ENCODE data around the gene TUBA4A.
A peak's percentile ranks its signal among the peaks of the same experiment; 100 is the strongest.

- TF ChIP-seq POLR2AphosphoS5 (IDR thresholded peaks at IDR 0.05) (peak; percentile 97), CTCF (IDR thresholded peaks at IDR 0.05; ENCODE audit: poor library complexity, severe bottlenecking) (peak; percentile 48), EZH2 (IDR thresholded peaks at IDR 0.05; ENCODE audit: borderline replicate concordance, insufficient read depth, low read length, poor library complexity, severe bottlenecking) (no peak), RAD21 (conservative IDR thresholded peaks at IDR 0.05) (peak; percentile 47), TAF1 (IDR thresholded peaks at IDR 0.05; ENCODE audit: low read depth) (peak; percentile 93), EP300 (conservative IDR thresholded peaks at IDR 0.05; ENCODE audit: poor library complexity, severe bottlenecking) (peak; percentile 63)
- TF ChIP-seq, protein P1, sequence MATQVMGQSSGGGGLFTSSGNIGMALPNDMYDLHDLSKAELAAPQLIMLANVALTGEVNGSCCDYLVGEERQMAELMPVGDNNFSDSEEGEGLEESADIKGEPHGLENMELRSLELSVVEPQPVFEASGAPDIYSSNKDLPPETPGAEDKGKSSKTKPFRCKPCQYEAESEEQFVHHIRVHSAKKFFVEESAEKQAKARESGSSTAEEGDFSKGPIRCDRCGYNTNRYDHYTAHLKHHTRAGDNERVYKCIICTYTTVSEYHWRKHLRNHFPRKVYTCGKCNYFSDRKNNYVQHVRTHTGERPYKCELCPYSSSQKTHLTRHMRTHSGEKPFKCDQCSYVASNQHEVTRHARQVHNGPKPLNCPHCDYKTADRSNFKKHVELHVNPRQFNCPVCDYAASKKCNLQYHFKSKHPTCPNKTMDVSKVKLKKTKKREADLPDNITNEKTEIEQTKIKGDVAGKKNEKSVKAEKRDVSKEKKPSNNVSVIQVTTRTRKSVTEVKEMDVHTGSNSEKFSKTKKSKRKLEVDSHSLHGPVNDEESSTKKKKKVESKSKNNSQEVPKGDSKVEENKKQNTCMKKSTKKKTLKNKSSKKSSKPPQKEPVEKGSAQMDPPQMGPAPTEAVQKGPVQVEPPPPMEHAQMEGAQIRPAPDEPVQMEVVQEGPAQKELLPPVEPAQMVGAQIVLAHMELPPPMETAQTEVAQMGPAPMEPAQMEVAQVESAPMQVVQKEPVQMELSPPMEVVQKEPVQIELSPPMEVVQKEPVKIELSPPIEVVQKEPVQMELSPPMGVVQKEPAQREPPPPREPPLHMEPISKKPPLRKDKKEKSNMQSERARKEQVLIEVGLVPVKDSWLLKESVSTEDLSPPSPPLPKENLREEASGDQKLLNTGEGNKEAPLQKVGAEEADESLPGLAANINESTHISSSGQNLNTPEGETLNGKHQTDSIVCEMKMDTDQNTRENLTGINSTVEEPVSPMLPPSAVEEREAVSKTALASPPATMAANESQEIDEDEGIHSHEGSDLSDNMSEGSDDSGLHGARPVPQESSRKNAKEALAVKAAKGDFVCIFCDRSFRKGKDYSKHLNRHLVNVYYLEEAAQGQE (IDR thresholded peaks at IDR 0.05; ENCODE audit: borderline replicate concordance), result peak; percentile 91
Measured at GRCh38 chr2:219206328-219207133, 47.2 kb downstream of the TUBA4A start, which contains the start of gene ZFAND2B.

Data from neural cell (in vitro differentiated cells).